Transverse colon (tissue), 3 donors: ENCODE measurements around the gene PASK.

Experiments used
- CTCF ChIP-seq, 5 experiments: fragments of 200-600 bp in 3 of 5; fragments of 450-650 bp in 2 of 5; sonication (generic) in 3 of 5; IDR thresholded peaks; 1 replicate in 2 of 5; 2 replicates in 3 of 5; pipeline ENCODE4 v1.5.1; 2016 to 2017; ENCODE audit warnings: antibody characterized with exemption in 5 of 5, inconsistent platforms in 3 of 5, mild to moderate bottlenecking in 2 of 5, moderate library complexity in 1 of 5
- EP300 ChIP-seq: sonication (generic); formaldehyde crosslinking; IDR thresholded peaks from one replicate; pipeline ENCODE4 v1.6.1; 2017; ENCODE audit warnings: antibody characterized with exemption, low read depth
- POLR2A ChIP-seq: fragments of 450-650 bp; IDR thresholded peaks from one replicate; pipeline ENCODE4 v1.6.1; 2016; ENCODE audit warnings: antibody characterized with exemption, mild to moderate bottlenecking, moderate library complexity

DNA sequence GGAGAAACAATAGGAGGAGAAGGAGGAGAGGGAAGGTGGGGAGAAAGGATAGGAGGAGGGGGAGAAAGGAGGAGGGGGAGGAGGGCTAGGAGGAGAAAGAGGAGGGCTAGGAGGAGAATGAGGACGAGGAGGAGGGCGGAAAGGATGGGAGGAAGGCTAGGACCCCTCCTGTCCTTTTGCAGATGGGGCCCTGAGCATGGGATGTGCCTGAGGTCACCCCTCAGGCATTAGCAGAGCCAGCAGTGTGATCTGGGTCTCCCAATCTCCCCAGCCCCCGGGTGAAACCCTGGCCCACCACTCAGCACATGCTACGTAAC, 38.6 kb upstream of the PASK start:
- TF ChIP-seq CTCF (IDR thresholded peaks at IDR 0.05) (no peak), POLR2A (no peak), EP300 (no peak)
